ENCODE measurements around the gene INO80B.

INO80B gene

GRCh38 chr2:74454654-74455511 lies at the start of gene INO80B:
INO80B (plus strand) TSS chr2:74455087; CDS start chr2:74455117, 30 bp downstream.
- Histone ChIP-seq H3K27ac (ENCODE audit: low read depth, low read length) (no peak within 1 kb of the TSS), H3K9ac (ENCODE audit: low read length) (peak within 1 kb of the TSS; percentile 48), H3K4me1 (ENCODE audit: control insufficient read depth, insufficient read depth, low read length) (peaks cover 9% of the 10 kb centered on the region; the same call in 1 of the 2 replicates), H3K9me3 (ENCODE audit: control insufficient read depth, insufficient read depth, low read depth, low read length) (no peaks in the 10 kb centered on the region), H3K4me3 (ENCODE audit: low read depth, low read length) (peak within 1 kb of the TSS; percentile 77), H3K27me3 (ENCODE audit: control insufficient read depth, insufficient read depth, low read length) (no peaks in the 10 kb centered on the region), H3K36me3 (ENCODE audit: control insufficient read depth, insufficient read depth, low read length) (no peaks in the 10 kb centered on the region)

GRCh38 chr2:74406035-74406434 lies 48.9 kb upstream of the INO80B start:
- no peak overlapping the region for H3K27ac ChIP-seq (ENCODE audit: low read depth, low read length)
- H3K36me3 ChIP-seq (ENCODE audit: control insufficient read depth, insufficient read depth, low read length), result no peaks in the 10 kb centered on the region
- H3K9me3 ChIP-seq (ENCODE audit: control insufficient read depth, insufficient read depth, low read depth, low read length), result no peaks in the 10 kb centered on the region
- no peak overlapping the region for H3K4me3 ChIP-seq (ENCODE audit: low read depth, low read length)
- H3K27me3 ChIP-seq (ENCODE audit: control insufficient read depth, insufficient read depth, low read length), result peaks cover 3% of the 10 kb centered on the region; the same call in 1 of the 2 replicates
- no peak overlapping the region for H3K9ac ChIP-seq (ENCODE audit: low read length)
- H3K4me1 ChIP-seq (ENCODE audit: control insufficient read depth, insufficient read depth, low read length), result no peaks in the 10 kb centered on the region

GRCh38 chr2:74407682-74408081 lies 47.2 kb upstream of the INO80B start:
- no peak overlapping the region for H3K27ac ChIP-seq (ENCODE audit: low read depth, low read length)
- no peaks in the 10 kb centered on the region for H3K4me1 ChIP-seq (ENCODE audit: control insufficient read depth, insufficient read depth, low read length)
- no peaks in the 10 kb centered on the region for H3K36me3 ChIP-seq (ENCODE audit: control insufficient read depth, insufficient read depth, low read length)

GRCh38 chr2:74413001-74413698 lies 41.7 kb upstream of the INO80B start:
- no peaks in the 10 kb centered on the region for H3K36me3 ChIP-seq (ENCODE audit: control insufficient read depth, insufficient read depth, low read length)
- peaks cover 8% of the 10 kb centered on the region for H3K27me3 ChIP-seq (ENCODE audit: control insufficient read depth, insufficient read depth, low read length)
- H3K4me3 ChIP-seq (ENCODE audit: low read depth, low read length), result no peak overlapping the region
- no peaks in the 10 kb centered on the region for H3K9me3 ChIP-seq (ENCODE audit: control insufficient read depth, insufficient read depth, low read depth, low read length)
- peaks cover 4% of the 10 kb centered on the region; the same call in 1 of the 2 replicates for H3K4me1 ChIP-seq (ENCODE audit: control insufficient read depth, insufficient read depth, low read length)
- H3K27ac ChIP-seq (ENCODE audit: low read depth, low read length), result no peak overlapping the region
- no peak overlapping the region for H3K9ac ChIP-seq (ENCODE audit: low read length)

More at GRCh38 chr2:74407682-74408081, 47.2 kb upstream of the INO80B start:
- peaks cover 3% of the 10 kb centered on the region; the same call in 1 of the 2 replicates for H3K27me3 ChIP-seq (ENCODE audit: control insufficient read depth, insufficient read depth, low read length)
- no peaks in the 10 kb centered on the region for H3K9me3 ChIP-seq (ENCODE audit: control insufficient read depth, insufficient read depth, low read depth, low read length)
- H3K9ac ChIP-seq (ENCODE audit: low read length), result no peak overlapping the region
- H3K4me3 ChIP-seq (ENCODE audit: low read depth, low read length), result no peak overlapping the region

- H3K9ac ChIP-seq (ENCODE audit: low read length), result no peak overlapping the region
- peaks cover 4% of the 10 kb centered on the region; the same call in 1 of the 2 replicates for H3K4me1 ChIP-seq (ENCODE audit: control insufficient read depth, insufficient read depth, low read length)
- peaks cover 8% of the 10 kb centered on the region; the same call in 1 of the 2 replicates for H3K27me3 ChIP-seq (ENCODE audit: control insufficient read depth, insufficient read depth, low read length)
- H3K9me3 ChIP-seq (ENCODE audit: control insufficient read depth, insufficient read depth, low read depth, low read length), result no peaks in the 10 kb centered on the region
- H3K36me3 ChIP-seq (ENCODE audit: control insufficient read depth, insufficient read depth, low read length), result no peaks in the 10 kb centered on the region
- no peak overlapping the region for H3K27ac ChIP-seq (ENCODE audit: low read depth, low read length)
- H3K4me3 ChIP-seq (ENCODE audit: low read depth, low read length), result peak overlapping the region; percentile 33; the same call in 1 of the 2 replicates
These were observed 40.4 kb upstream of the INO80B start for GRCh38 chr2:74414441-74414840.

GRCh38 chr2:74414881-74415761 lies 39.8 kb upstream of the INO80B start:
- H3K9ac ChIP-seq (ENCODE audit: low read length), result no peak overlapping the region
- peaks cover 9% of the 10 kb centered on the region for H3K27me3 ChIP-seq (ENCODE audit: control insufficient read depth, insufficient read depth, low read length)
- no peak overlapping the region for H3K27ac ChIP-seq (ENCODE audit: low read depth, low read length)
- peaks cover 4% of the 10 kb centered on the region; the same call in 1 of the 2 replicates for H3K4me1 ChIP-seq (ENCODE audit: control insufficient read depth, insufficient read depth, low read length)
- no peaks in the 10 kb centered on the region for H3K9me3 ChIP-seq (ENCODE audit: control insufficient read depth, insufficient read depth, low read depth, low read length)
- H3K4me3 ChIP-seq (ENCODE audit: low read depth, low read length), result peak overlapping the region; percentile 33; the same call in 1 of the 2 replicates
- no peaks in the 10 kb centered on the region for H3K36me3 ChIP-seq (ENCODE audit: control insufficient read depth, insufficient read depth, low read length)

- no peak overlapping the region for H3K9ac ChIP-seq (ENCODE audit: low read length)
- H3K4me1 ChIP-seq (ENCODE audit: control insufficient read depth, insufficient read depth, low read length), result peaks cover 4% of the 10 kb centered on the region; the same call in 1 of the 2 replicates
- H3K36me3 ChIP-seq (ENCODE audit: control insufficient read depth, insufficient read depth, low read length), result no peaks in the 10 kb centered on the region
- H3K27ac ChIP-seq (ENCODE audit: low read depth, low read length), result no peak overlapping the region
- peaks cover 16% of the 10 kb centered on the region for H3K27me3 ChIP-seq (ENCODE audit: control insufficient read depth, insufficient read depth, low read length)
- peak overlapping the region; percentile 33; the same call in 1 of the 2 replicates for H3K4me3 ChIP-seq (ENCODE audit: low read depth, low read length)
- no peaks in the 10 kb centered on the region for H3K9me3 ChIP-seq (ENCODE audit: control insufficient read depth, insufficient read depth, low read depth, low read length)
These were observed 39.0 kb upstream of the INO80B start for GRCh38 chr2:74415762-74416395.

GRCh38 chr2:74416778-74417177 lies 38.1 kb upstream of the INO80B start:
- no peak overlapping the region for H3K4me3 ChIP-seq (ENCODE audit: low read depth, low read length)
- peaks cover 4% of the 10 kb centered on the region; the same call in 1 of the 2 replicates for H3K4me1 ChIP-seq (ENCODE audit: control insufficient read depth, insufficient read depth, low read length)
- H3K36me3 ChIP-seq (ENCODE audit: control insufficient read depth, insufficient read depth, low read length), result no peaks in the 10 kb centered on the region
- H3K27me3 ChIP-seq (ENCODE audit: control insufficient read depth, insufficient read depth, low read length), result peaks cover 19% of the 10 kb centered on the region
- no peak overlapping the region for H3K27ac ChIP-seq (ENCODE audit: low read depth, low read length)
- no peaks in the 10 kb centered on the region for H3K9me3 ChIP-seq (ENCODE audit: control insufficient read depth, insufficient read depth, low read depth, low read length)
- H3K9ac ChIP-seq (ENCODE audit: low read length), result no peak overlapping the region

GRCh38 chr2:74417197-74417596 lies 37.7 kb upstream of the INO80B start:
- no peaks in the 10 kb centered on the region for H3K36me3 ChIP-seq (ENCODE audit: control insufficient read depth, insufficient read depth, low read length)
- no peak overlapping the region for H3K4me3 ChIP-seq (ENCODE audit: low read depth, low read length)
- no peak overlapping the region for H3K9ac ChIP-seq (ENCODE audit: low read length)
- peaks cover 4% of the 10 kb centered on the region; the same call in 1 of the 2 replicates for H3K4me1 ChIP-seq (ENCODE audit: control insufficient read depth, insufficient read depth, low read length)
- peaks cover 21% of the 10 kb centered on the region for H3K27me3 ChIP-seq (ENCODE audit: control insufficient read depth, insufficient read depth, low read length)
- no peaks in the 10 kb centered on the region for H3K9me3 ChIP-seq (ENCODE audit: control insufficient read depth, insufficient read depth, low read depth, low read length)
- no peak overlapping the region for H3K27ac ChIP-seq (ENCODE audit: low read depth, low read length)

GRCh38 chr2:74417763-74418162 lies 37.1 kb upstream of the INO80B start:
- Histone ChIP-seq H3K4me1 (ENCODE audit: control insufficient read depth, insufficient read depth, low read length) (peaks cover 4% of the 10 kb centered on the region; the same call in 1 of the 2 replicates), H3K9me3 (ENCODE audit: control insufficient read depth, insufficient read depth, low read depth, low read length) (no peaks in the 10 kb centered on the region), H3K9ac (ENCODE audit: low read length) (no peak overlapping the region), H3K27me3 (ENCODE audit: control insufficient read depth, insufficient read depth, low read length) (peaks cover 25% of the 10 kb centered on the region), H3K4me3 (ENCODE audit: low read depth, low read length) (no peak overlapping the region), H3K36me3 (ENCODE audit: control insufficient read depth, insufficient read depth, low read length) (no peaks in the 10 kb centered on the region), H3K27ac (ENCODE audit: low read depth, low read length) (no peak overlapping the region)

Measured in HUES6 (cell line).